Colonic mucosa (tissue), 4 donors: ENCODE results near the gene EHMT2. TPM values are rescaled to one million over a fixed set of nuclear protein-coding genes. Genes with fewer than 3 reads are reported as not detected.
A peak's percentile ranks its signal among the peaks of the same experiment; 100 is the strongest.

Experiments used
- DNase-seq: peaks from one replicate; pipeline ENCODE4 v3.0.0-alpha.2; 2020
- H3K27ac ChIP-seq: fragments of 200-600 bp; one replicate; pipeline ENCODE4 v1.8.0; 2021
- H3K27me3 ChIP-seq: fragments of 200-600 bp; one replicate; pipeline ENCODE4 v1.8.0; 2021
- H3K36me3 ChIP-seq: fragments of 200-600 bp; one replicate; pipeline ENCODE4 v1.8.0; 2021
- H3K4me1 ChIP-seq: fragments of 200-600 bp; one replicate; pipeline ENCODE4 v1.8.0; 2021; ENCODE audit warnings: mild to moderate bottlenecking
- H3K4me3 ChIP-seq: fragments of 200-600 bp; one replicate; pipeline ENCODE4 v1.8.0; 2021
- H3K9ac ChIP-seq, 2 donors: one replicate each; pipeline ENCODE4 v1.7.0; 2013; ENCODE audit warnings: control low read depth in 2 of 2, low read depth in 2 of 2, low read length in 2 of 2
- H3K9me3 ChIP-seq: fragments of 200-600 bp; one replicate; pipeline ENCODE4 v1.8.0; 2021
- CTCF ChIP-seq: fragments of 200-600 bp; IDR thresholded peaks from one replicate; pipeline ENCODE4 v1.8.0; 2022; ENCODE audit warnings: antibody characterized with exemption, mild to moderate bottlenecking
- intact Hi-C: fragments of 100-400 bp; cut with DNase I; formaldehyde crosslinking; loops from one replicate; pipeline ENCODE4 v1.14.1; 2022
- total RNA-seq, 2 donors: library from RNA; stranded (reverse); fragmentation: NEBNext Ultra II Directional in 1 of 2; extraction: Animal tissue kit (Norgen Biotek cat#: 25700) in 1 of 2; gene quantifications; one replicate each; pipeline ENCODE4 v1.2.1, GENCODE V29; 2021
- donor health status: healthy.
- donor health status: DM: no; HTN: no; CAD: no.
- donor health status: DM: no; HTN: no; CAD: no.

Gene EHMT2
- total RNA-seq, 2 donors from 2014 or later, result 28.4 to 52.1 TPM

GRCh38 chr6:31877125-31877650, 20.3 kb downstream of the EHMT2 start:
- Histone ChIP-seq H3K36me3 (no peaks in the 10 kb centered on the region), H3K27ac (peak overlapping the region; percentile 93), H3K4me3 (peak overlapping the region; percentile 52), H3K9ac (peak overlapping the region; percentile 64 to 100), H3K27me3 (no peaks in the 10 kb centered on the region), H3K4me1 (peaks cover 18% of the 10 kb centered on the region), H3K9me3 (no peaks in the 10 kb centered on the region)
- intact Hi-C loops, result no loop called here
- TF ChIP-seq CTCF, result no peak
- DNase-seq, result peak; percentile 79

- Histone ChIP-seq H3K9ac (peak overlapping the region in 1 of 2 donors; percentile 100), H3K27ac (peak overlapping the region; percentile 93)
Observed at GRCh38 chr6:31876357-31876756, 21.1 kb downstream of the EHMT2 start.

GRCh38 chr6:31875877-31876276, 21.6 kb downstream of the EHMT2 start:
- Histone ChIP-seq H3K9me3 (no peaks in the 10 kb centered on the region), H3K27ac (peak overlapping the region; percentile 93), H3K27me3 (no peaks in the 10 kb centered on the region), H3K9ac (peak overlapping the region in 1 of 2 donors; percentile 62), H3K4me3 (peak overlapping the region; percentile 52), H3K36me3 (no peaks in the 10 kb centered on the region), H3K4me1 (peaks cover 18% of the 10 kb centered on the region)
- DNase-seq, result no peak
- intact Hi-C loops, result no loop called here
- no peak for TF ChIP-seq CTCF

More at GRCh38 chr6:31876357-31876756, 21.1 kb downstream of the EHMT2 start:
- no peak for DNase-seq
- TF ChIP-seq CTCF, result no peak
- intact Hi-C loops, result no loop called here
- no peaks in the 10 kb centered on the region for H3K36me3 ChIP-seq
- H3K9me3 ChIP-seq, result no peaks in the 10 kb centered on the region
- peak overlapping the region; percentile 52 for H3K4me3 ChIP-seq
- H3K27me3 ChIP-seq, result no peaks in the 10 kb centered on the region
- peaks cover 18% of the 10 kb centered on the region for H3K4me1 ChIP-seq

GRCh38 chr6:31874836-31875572, 22.5 kb downstream of the EHMT2 start:
- peak overlapping the region in 1 of 2 donors; percentile 62 for H3K9ac ChIP-seq
- H3K9me3 ChIP-seq, result no peaks in the 10 kb centered on the region
- intact Hi-C loops, result no loop called here
- no peaks in the 10 kb centered on the region for H3K27me3 ChIP-seq
- H3K36me3 ChIP-seq, result no peaks in the 10 kb centered on the region
- H3K4me3 ChIP-seq, result no peak overlapping the region
- DNase-seq, result no peak
- peaks cover 18% of the 10 kb centered on the region for H3K4me1 ChIP-seq
- no peak for TF ChIP-seq CTCF
- peak overlapping the region; percentile 93 for H3K27ac ChIP-seq

GRCh38 chr6:31874084-31874670, 23.3 kb downstream of the EHMT2 start:
- H3K9me3 ChIP-seq, result no peaks in the 10 kb centered on the region
- H3K27ac ChIP-seq, result peak overlapping the region; percentile 93
- H3K4me3 ChIP-seq, result no peak overlapping the region
- peaks cover 13% of the 10 kb centered on the region for H3K4me1 ChIP-seq
- H3K9ac ChIP-seq, result peak overlapping the region in 1 of 2 donors; percentile 60
- DNase-seq, result no peak
- no peaks in the 10 kb centered on the region for H3K27me3 ChIP-seq
- H3K36me3 ChIP-seq, result no peaks in the 10 kb centered on the region
- intact Hi-C loops, result no loop called here
- TF ChIP-seq CTCF, result no peak
